IMR-90 (cell line): Measurements from ENCODE around the gene KIF6. TPM values are rescaled to one million over a fixed set of nuclear protein-coding genes. Genes with fewer than 3 reads are reported as not detected.

Source experiments
- ATAC-seq: fragments of 200-7000 bp; cut with Tn5 transposase; 2 replicates; pipeline ENCODE4 v1.9.1; 2020; ENCODE audit warnings: low read depth, mild to moderate bottlenecking, moderate library complexity
- BruUV-seq: library from RNA; stranded (reverse); fragments of 400-500 nt; replicated peaks from 2 replicates; lab custom pipeline; 2021; lab: Mats Ljungman, UMichigan
- CTCF ChIA-PET: fragments of 300-600 bp; formaldehyde crosslinking; extraction: SDS; loops from one replicate; lab custom pipeline; 2021; ENCODE audit warnings: antibody characterized with exemption; lab: Yijun Ruan, JAX
- POLR2A ChIA-PET: fragments of 300-600 bp; sonication (Branson Sonifier 250); formaldehyde crosslinking; loops from one replicate; lab custom pipeline; 2022; ENCODE audit warnings: antibody characterized with exemption; ENCODE audit not compliant: unreplicated experiment; lab: Charles Lee
- DNase-seq: peaks from one replicate; pipeline ENCODE4 v3.0.0; 2013
- H2AFZ ChIP-seq: replicated peaks from 2 replicates; pipeline ENCODE3; 2013; ENCODE audit warnings: low read length, mild to moderate bottlenecking; ENCODE audit not compliant: poor library complexity
- H2AK5ac ChIP-seq: 2 replicates; pipeline ENCODE4 v1.6.1; 2013; ENCODE audit warnings: low read depth, low read length, inconsistent platforms
- H2AK9ac ChIP-seq: replicated peaks from 2 replicates; pipeline ENCODE3; 2013; ENCODE audit warnings: mild to moderate bottlenecking, low read depth, low read length, moderate library complexity; ENCODE audit not compliant: poor library complexity
- H2BK120ac ChIP-seq: 2 replicates; pipeline ENCODE4 v1.6.1; 2013; ENCODE audit warnings: low read depth, low read length, inconsistent platforms
- H2BK15ac ChIP-seq: 3 replicates; pipeline ENCODE4 v1.6.1; 2013; ENCODE audit warnings: low read depth, low read length, inconsistent platforms
- H2BK20ac ChIP-seq: 2 replicates; pipeline ENCODE4 v1.6.1; 2013; ENCODE audit warnings: low read depth, mild to moderate bottlenecking, inconsistent platforms, low read length, moderate library complexity
- H2BK5ac ChIP-seq: 2 replicates; pipeline ENCODE4 v1.6.1; 2013; ENCODE audit warnings: mild to moderate bottlenecking, low read depth, low read length, inconsistent platforms; ENCODE audit not compliant: poor library complexity, severe bottlenecking
- H3K14ac ChIP-seq: replicated peaks from 2 replicates; pipeline ENCODE4 v1.6.1; 2013; ENCODE audit warnings: low read depth, low read length, inconsistent platforms
- H3K18ac ChIP-seq: 2 replicates; pipeline ENCODE4 v1.6.1; 2013; ENCODE audit warnings: low read depth, low read length, control low read depth
- H3K23ac ChIP-seq: 2 replicates; pipeline ENCODE4 v1.6.1; 2013; ENCODE audit warnings: low read depth, low read length, inconsistent platforms
- H3K27ac ChIP-seq: 2 replicates; pipeline ENCODE4 v1.5.1; 2013; ENCODE audit warnings: mild to moderate bottlenecking, control low read depth, low read length; ENCODE audit not compliant: insufficient read depth
- H3K27me3 ChIP-seq: 2 replicates; pipeline ENCODE4 v1.6.1; 2013; ENCODE audit warnings: low read length; ENCODE audit not compliant: control insufficient read depth, insufficient read depth
- H3K36me3 ChIP-seq: 2 replicates; pipeline ENCODE4 v1.6.1; 2013; ENCODE audit warnings: low read length, mixed read lengths; ENCODE audit not compliant: control insufficient read depth, insufficient read depth
- H3K4ac ChIP-seq: 2 replicates; pipeline ENCODE4 v1.6.1; 2013; ENCODE audit warnings: low read depth, low read length, inconsistent platforms
- H3K4me1 ChIP-seq: 2 replicates; pipeline ENCODE4 v1.6.1; 2013; ENCODE audit warnings: low read length, mixed read lengths; ENCODE audit not compliant: control insufficient read depth, insufficient read depth
- H3K4me2 ChIP-seq: 2 replicates; pipeline ENCODE4 v1.6.1; 2013; ENCODE audit warnings: low read depth, mild to moderate bottlenecking, control low read depth, low read length, moderate library complexity
- H3K4me3 ChIP-seq: 2 replicates; pipeline ENCODE4 v1.5.1; 2013; ENCODE audit warnings: low read depth, mild to moderate bottlenecking, control low read depth, low read length, moderate library complexity; ENCODE audit not compliant: insufficient read depth
- H3K56ac ChIP-seq: 2 replicates; pipeline ENCODE4 v1.6.1; 2013; ENCODE audit warnings: low read length, inconsistent platforms; ENCODE audit not compliant: insufficient read depth; ENCODE audit errors: extremely low read depth
- H3K79me1 ChIP-seq, 2 experiments: 2 replicates each; pipeline ENCODE4 v1.6.1; 2013; ENCODE audit warnings: low read length in 2 of 2, inconsistent platforms in 1 of 2, low read depth in 1 of 2
- H3K9ac ChIP-seq: 2 replicates; pipeline ENCODE4 v1.6.1; 2013; ENCODE audit warnings: low read depth, low read length, control low read depth
- H3K9me1 ChIP-seq: 2 replicates; pipeline ENCODE4 v1.6.1; 2013; ENCODE audit warnings: low read length, inconsistent platforms; ENCODE audit not compliant: insufficient read depth
- H3K9me3 ChIP-seq: 2 replicates; pipeline ENCODE4 v1.6.1; 2013; ENCODE audit warnings: low read length; ENCODE audit not compliant: control insufficient read depth, insufficient read depth
- H4K20me1 ChIP-seq: 2 replicates; pipeline ENCODE4 v1.6.1; 2013; ENCODE audit warnings: low read length, inconsistent platforms; ENCODE audit not compliant: insufficient read depth
- H4K5ac ChIP-seq: 2 replicates; pipeline ENCODE4 v1.6.1; 2013; ENCODE audit warnings: mild to moderate bottlenecking, low read depth, low read length, control low read depth
- H4K8ac ChIP-seq, 2 experiments: 2 replicates each; pipeline ENCODE4 v1.6.1; 2013; ENCODE audit warnings: low read depth in 2 of 2, low read length in 2 of 2, control low read depth in 1 of 2, inconsistent platforms in 1 of 2
- H4K91ac ChIP-seq: 2 replicates; pipeline ENCODE4 v1.6.1; 2013; ENCODE audit warnings: low read depth, low read length, inconsistent platforms; ENCODE audit not compliant: insufficient read depth
- BHLHE40 ChIP-seq: fragments of 150-350 bp; IDR thresholded peaks from 2 replicates; pipeline ENCODE4 v1.6.1; 2016; ENCODE audit warnings: mild to moderate bottlenecking, low read depth, low read length
- CEBPB ChIP-seq: IDR thresholded peaks from 2 replicates; pipeline ENCODE4 v1.6.1; 2012; ENCODE audit warnings: low read depth, low read length, improper control_type of control experiment
- CHD1 ChIP-seq: IDR thresholded peaks from 2 replicates; pipeline ENCODE4 v1.6.1; 2012; ENCODE audit warnings: low read depth, low read length, improper control_type of control experiment
- CTCF ChIP-seq: conservative IDR thresholded peaks from 2 replicates; pipeline ENCODE4 v1.5.1; 2012; ENCODE audit warnings: mild to moderate bottlenecking, low read depth, low read length, improper control_type of control experiment
- ELK1 ChIP-seq: fragments of 150-350 bp; IDR thresholded peaks from 2 replicates; pipeline ENCODE4 v1.6.1; 2016; ENCODE audit warnings: low read depth, mild to moderate bottlenecking, low read length, moderate library complexity, borderline replicate concordance
- MAFK ChIP-seq: IDR thresholded peaks from 2 replicates; pipeline ENCODE4 v1.6.1; 2012; ENCODE audit warnings: low read depth, low read length, improper control_type of control experiment
- MAZ ChIP-seq: IDR thresholded peaks from 2 replicates; pipeline ENCODE4 v1.6.1; 2012; ENCODE audit warnings: low read depth, mild to moderate bottlenecking, low read length, improper control_type of control experiment, moderate library complexity, borderline replicate concordance
- MXI1 ChIP-seq: IDR thresholded peaks from 2 replicates; pipeline ENCODE4 v1.6.1; 2012; ENCODE audit warnings: low read depth, mild to moderate bottlenecking, low read length, moderate library complexity, borderline replicate concordance
- NFE2L2 ChIP-seq: fragments of 150-350 bp; IDR thresholded peaks from 2 replicates; pipeline ENCODE4 v1.6.1; 2016; ENCODE audit warnings: low read depth, mild to moderate bottlenecking, low read length
- POLR2A ChIP-seq: IDR thresholded peaks from 2 replicates; pipeline ENCODE4 v1.6.1; 2012; ENCODE audit warnings: mild to moderate bottlenecking, low read depth, low read length
- RAD21 ChIP-seq: IDR thresholded peaks from 2 replicates; pipeline ENCODE4 v1.6.1; 2012; ENCODE audit warnings: low read length, improper control_type of control experiment
- RCOR1 ChIP-seq: IDR thresholded peaks from 2 replicates; pipeline ENCODE4 v1.6.1; 2012; ENCODE audit warnings: mild to moderate bottlenecking, low read length, improper control_type of control experiment; ENCODE audit not compliant: insufficient replicate concordance
- RFX5 ChIP-seq: IDR thresholded peaks from 2 replicates; pipeline ENCODE4 v1.8.0; 2012; ENCODE audit warnings: low read depth, mild to moderate bottlenecking, low read length, moderate library complexity
- SMC3 ChIP-seq: fragments of 150-350 bp; IDR thresholded peaks from 2 replicates; pipeline ENCODE4 v1.6.1; 2016; ENCODE audit warnings: low read depth, mild to moderate bottlenecking, antibody characterized with exemption, low read length, moderate library complexity
- WGBS, 2 experiments: methylation state at CpG; one replicate each; pipeline versions ENCODE4 v1.1.5 to v1.1.7; 2013; ENCODE audit warnings: missing lambda C conversion rate in 2 of 2; ENCODE audit not compliant: insufficient read length in 1 of 2; ENCODE audit errors: extremely low coverage in 2 of 2; 5-methylcytosine and 5-hydroxymethylcytosine counted together
- dilution Hi-C: fragments of 300-500 bp; cut with HindIII; formaldehyde crosslinking; loops from one replicate; pipeline ENCODE4 v1.14.3; 2018; ENCODE audit warnings: low sequenced_read_pairs; ENCODE audit not compliant: unreplicated experiment
- in situ Hi-C: fragments of 300-500 bp; cut with MboI; formaldehyde crosslinking; loops from 3 replicates; pipeline ENCODE4 v1.14.3; 2019; ENCODE audit warnings: low sequenced_read_pairs, inconsistent platforms, mixed read lengths
- intact Hi-C: fragments of 100-400 bp; cut with micrococcal nuclease; formaldehyde crosslinking; loops from 2 replicates; pipeline ENCODE4 v1.10.0; 2022
- polyA plus RNA-seq, 3 experiments: library from polyadenylated mRNA; depleted of rRNA; stranded (reverse); fragments of >200 nt; gene quantifications; 2 replicates each; pipeline ENCODE4 v1.2.3, GENCODE V29; 2012; ENCODE audit warnings: low replicate concordance in 1 of 3
- total RNA-seq: library from RNA; depleted of rRNA; stranded (reverse); fragments of >200 nt; gene quantifications from 2 replicates; pipeline ENCODE4 v1.2.3, GENCODE V29; 2012

KIF6 gene
- total and polyA plus RNA-seq, 2 of the 4 experiments (the other 2 are of a cell fraction), result under 0.01 to 0.10 TPM

GRCh38 chr6:39563566-39564311, 161.5 kb downstream of the KIF6 start:
- Histone ChIP-seq H3K36me3 (no peaks in the 10 kb centered on the region), H3K9ac (no peak overlapping the region), H4K91ac (no peak overlapping the region), H2BK15ac (no peak overlapping the region), H3K79me1 (no peaks in the 10 kb centered on the region), H3K4ac (no peak overlapping the region), H4K8ac (no peak overlapping the region), H2AK9ac (no peak overlapping the region), H3K9me1 (no peaks in the 10 kb centered on the region), H2BK120ac (no peak overlapping the region), H2AFZ (no peak overlapping the region), H3K18ac (no peak overlapping the region), H3K4me2 (no peak overlapping the region), H4K20me1 (no peaks in the 10 kb centered on the region), H3K23ac (no peak overlapping the region), H3K9me3 (no peaks in the 10 kb centered on the region), H4K5ac (no peak overlapping the region), H2BK5ac (no peak overlapping the region), H3K14ac (no peak overlapping the region), H3K27me3 (no peaks in the 10 kb centered on the region), H2BK20ac (no peak overlapping the region), H3K56ac (no peak overlapping the region), H2AK5ac (no peak overlapping the region), H3K4me1 (no peaks in the 10 kb centered on the region), H3K4me3 (no peak overlapping the region), H3K27ac (no peak overlapping the region)
- intact Hi-C loops (loop anchor here (10.0 kb wide), 1 partner anchor 331 kb away; no protein-coding TSS in a partner anchor), in situ Hi-C loops (no loop called here), dilution Hi-C loops (no loop called here)
- no peak for TF ChIP-seq BHLHE40
- TF ChIP-seq RFX5, result no peak
- TF ChIP-seq MXI1, result no peak
- no peak for TF ChIP-seq CEBPB
- TF ChIP-seq RCOR1, result no peak
- TF ChIP-seq CHD1, result no peak
- no peak for TF ChIP-seq MAZ
- TF ChIP-seq CTCF, result no peak
- no peak for TF ChIP-seq MAFK
- no peak for TF ChIP-seq ELK1
- no peak for TF ChIP-seq RAD21
- TF ChIP-seq POLR2A, result no peak
- no peak for TF ChIP-seq NFE2L2
- TF ChIP-seq SMC3, result no peak
- BruUV-seq, result no TSS peak
- ChIA-PET CTCF (no interaction called here), POLR2A (no interaction called here)
- ATAC-seq (no peak), DNase-seq (no peak)
- 90% methylated on average over 1 of the region's 3 CpGs; no CpG with 5 or more reads in 1 of the 2 experiments for WGBS, 2 experiments
